Body of pancreas (tissue), 4 donors: ENCODE data around the gene MYL12B. TPM values are rescaled to one million over a fixed set of nuclear protein-coding genes. Genes with fewer than 3 reads are reported as not detected.

Experiments
- ATAC-seq: fragments of 150-250 bp; one replicate; pipeline ENCODE4 v1.9.1; 2016
- DNase-seq, 4 donors: peaks; one replicate each; pipeline ENCODE4 v3.0.0-alpha.2; 2019
- H3K27ac ChIP-seq, 4 donors: fragments of 200-600 bp; sonication (generic); 1 replicate in 3 of 4; 2 replicates in 1 of 4; pipeline versions ENCODE4 v1.5.1 to v1.6.1; 2016 to 2019; ENCODE audit warnings: mild to moderate bottlenecking in 1 of 4, mixed read lengths in 1 of 4, moderate library complexity in 1 of 4
- H3K27me3 ChIP-seq, 2 donors: fragments of 200-600 bp; sonication (generic); one replicate each; pipeline ENCODE4 v1.6.0; 2016; ENCODE audit warnings: mild to moderate bottlenecking in 1 of 2
- H3K36me3 ChIP-seq, 2 donors: fragments of 200-600 bp; sonication (generic); replicated peaks in 1 of 2; 2 replicates each; pipeline ENCODE4 v1.5.1; 2016; ENCODE audit warnings: low read depth in 2 of 2; ENCODE audit not compliant: insufficient read depth in 1 of 2
- H3K4me1 ChIP-seq: fragments of 200-600 bp; sonication (generic); one replicate; pipeline ENCODE4 v1.6.0; 2016
- H3K4me3 ChIP-seq, 2 donors: fragments of 200-600 bp; sonication (generic); 1 replicate in 1 of 2; 2 replicates in 1 of 2; pipeline ENCODE4 v1.5.1; 2016 to 2019
- H3K9me3 ChIP-seq, 3 donors: fragments of 200-600 bp; sonication (generic); 1 replicate in 2 of 3; 2 replicates in 1 of 3; pipeline ENCODE4 v1.5.1; 2016
- CTCF ChIP-seq, 7 experiments: fragments of 450-650 bp in 4 of 7; fragments of 200-600 bp in 3 of 7; sonication (generic) in 3 of 7; IDR thresholded peaks; one replicate each; pipeline ENCODE4 v1.5.1; 2016 to 2019; ENCODE audit warnings: antibody characterized with exemption in 7 of 7
- POLR2A ChIP-seq, 3 donors: fragments of 450-650 bp; IDR thresholded peaks; one replicate each; pipeline ENCODE4 v1.6.1; 2016; ENCODE audit warnings: antibody characterized with exemption in 3 of 3, mild to moderate bottlenecking in 2 of 3
- WGBS, 2 donors: methylation state at CpG; one replicate each; pipeline ENCODE4 v1.1.5; 2017; 5-methylcytosine and 5-hydroxymethylcytosine counted together
- intact Hi-C: fragments of 100-400 bp; cut with DNase I; formaldehyde crosslinking; loops from one replicate; pipeline ENCODE4 v1.15.1; 2023
- total RNA-seq, 2 donors: library from RNA; depleted of rRNA; stranded (reverse); fragments of >200 nt; gene quantifications; one replicate each; pipeline ENCODE4 v1.1.0, GENCODE V29; 2016

MYL12B gene
- total RNA-seq, 2 donors from 2014 or later = 84.7 to 121 TPM

GRCh38 chr18:3225588-3225987 lies 36.3 kb upstream of the MYL12B start:
- Histone ChIP-seq H3K4me3 (no peak overlapping the region), H3K27me3 (no peaks in the 10 kb centered on the region), H3K27ac (peak overlapping the region in 2 of 4 donors; percentile 1 to 59), H3K36me3 (no peaks in the 10 kb centered on the region), H3K9me3 (no peaks in the 10 kb centered on the region), H3K4me1 (peaks cover 24% of the 10 kb centered on the region)
- DNase-seq (no peak), ATAC-seq (peak; percentile 27)
- no peak for TF ChIP-seq CTCF (IDR thresholded peaks at IDR 0.05)
- TF ChIP-seq POLR2A (IDR thresholded peaks at IDR 0.05) = no peak
- 21 to 34% methylated on average over 3 of the region's 3 CpGs for WGBS, 2 donors
- intact Hi-C loops = no loop called here

GRCh38 chr18:3226048-3226447 lies 35.9 kb upstream of the MYL12B start:
- H3K4me1 ChIP-seq = peaks cover 22% of the 10 kb centered on the region
- no peak for ATAC-seq
- no peak overlapping the region for H3K4me3 ChIP-seq
- no peak for DNase-seq
- H3K36me3 ChIP-seq = no peaks in the 10 kb centered on the region
- H3K9me3 ChIP-seq = no peaks in the 10 kb centered on the region
- 89 to 94% methylated on average over 6 of the region's 6 CpGs for WGBS, 2 donors
- intact Hi-C loops = no loop called here
- peak overlapping the region in 1 of 4 donors; percentile 59 for H3K27ac ChIP-seq
- TF ChIP-seq CTCF (IDR thresholded peaks at IDR 0.05) (no peak), POLR2A (IDR thresholded peaks at IDR 0.05) (no peak)
- H3K27me3 ChIP-seq = no peaks in the 10 kb centered on the region

- DNase-seq (peak in 3 of 4 donors; percentile 35 to 65 (median 53)), ATAC-seq (peak; percentile 63)
- 80 to 86% methylated on average over 9 of the region's 9 CpGs for WGBS, 2 donors
- Histone ChIP-seq H3K27ac (no peak overlapping the region), H3K27me3 (no peaks in the 10 kb centered on the region), H3K9me3 (no peaks in the 10 kb centered on the region), H3K36me3 (no peaks in the 10 kb centered on the region), H3K4me3 (no peak overlapping the region), H3K4me1 (peaks cover 27% of the 10 kb centered on the region)
- TF ChIP-seq POLR2A (IDR thresholded peaks at IDR 0.05) = no peak
- TF ChIP-seq CTCF (IDR thresholded peaks at IDR 0.05) = no peak
- intact Hi-C loops = no loop called here
Observed at GRCh38 chr18:3230401-3231334, 31.3 kb upstream of the MYL12B start.

GRCh38 chr18:3233004-3233403 lies 28.9 kb upstream of the MYL12B start:
- no peak overlapping the region for H3K4me3 ChIP-seq
- intact Hi-C loops = no loop called here
- H3K9me3 ChIP-seq = no peaks in the 10 kb centered on the region
- H3K27me3 ChIP-seq = no peaks in the 10 kb centered on the region
- DNase-seq (no peak), ATAC-seq (no peak)
- 85 to 90% methylated on average over 1 of the region's 1 CpG for WGBS, 2 donors
- peaks cover 25% of the 10 kb centered on the region for H3K4me1 ChIP-seq
- no peaks in the 10 kb centered on the region for H3K36me3 ChIP-seq
- TF ChIP-seq CTCF (IDR thresholded peaks at IDR 0.05) (no peak), POLR2A (IDR thresholded peaks at IDR 0.05) (no peak)
- peak overlapping the region; percentile 1 to 58 (median 17) for H3K27ac ChIP-seq
